Liver (tissue), 9 donors: ENCODE results near the gene KIF3C. TPM values are rescaled to one million over a fixed set of nuclear protein-coding genes. Genes with fewer than 3 reads are reported as not detected.

Source experiments
- DNase-seq: peaks from one replicate; pipeline ENCODE4 v3.0.0-alpha.2; 2017; ENCODE audit warnings: low spot score
- H3K27ac ChIP-seq, 2 donors: one replicate each; pipeline ENCODE4 v1.7.0; 2013; ENCODE audit warnings: inconsistent platforms in 2 of 2, low read length in 2 of 2, control low read depth in 1 of 2, low read depth in 1 of 2, mild to moderate bottlenecking in 1 of 2
- H3K27me3 ChIP-seq, 4 donors: one replicate each; pipeline versions ENCODE4 v1.6.1 to v1.7.0; 2013; ENCODE audit warnings: low read length in 3 of 4, inconsistent platforms in 1 of 4, mild to moderate bottlenecking in 1 of 4, moderate library complexity in 1 of 4; ENCODE audit not compliant: control insufficient read depth in 4 of 4, insufficient read depth in 4 of 4
- H3K36me3 ChIP-seq, 4 donors: one replicate each; pipeline versions ENCODE4 v1.6.1 to v1.7.0; 2013; ENCODE audit warnings: low read length in 3 of 4, mild to moderate bottlenecking in 3 of 4, low read depth in 1 of 4, moderate library complexity in 1 of 4; ENCODE audit not compliant: control insufficient read depth in 4 of 4, insufficient read depth in 3 of 4
- H3K4me1 ChIP-seq, 4 donors: one replicate each; pipeline versions ENCODE4 v1.6.1 to v1.7.0; 2013; ENCODE audit warnings: low read length in 3 of 4, mild to moderate bottlenecking in 3 of 4, moderate library complexity in 1 of 4; ENCODE audit not compliant: control insufficient read depth in 4 of 4, insufficient read depth in 4 of 4
- H3K4me3 ChIP-seq, 3 donors: one replicate each; pipeline versions ENCODE4 v1.6.1 to v1.7.0; 2013; ENCODE audit warnings: low read length in 3 of 3, control low read depth in 1 of 3, low read depth in 1 of 3, mild to moderate bottlenecking in 1 of 3
- H3K9ac ChIP-seq, 2 donors: one replicate each; pipeline ENCODE4 v1.7.0; 2013; ENCODE audit warnings: low read length in 2 of 2, mild to moderate bottlenecking in 2 of 2, moderate library complexity in 2 of 2, control low read depth in 1 of 2, low read depth in 1 of 2
- H3K9me3 ChIP-seq, 4 donors: one replicate each; pipeline versions ENCODE4 v1.6.1 to v1.7.0; 2013; ENCODE audit warnings: low read length in 3 of 4; ENCODE audit not compliant: control insufficient read depth in 4 of 4
- EGR1 ChIP-seq, 2 donors: IDR thresholded peaks; 2 replicates each; pipeline ENCODE4 v1.6.1; 2016 to 2018; ENCODE audit warnings: antibody characterized with exemption in 2 of 2, low read depth in 2 of 2
- FOXA1 ChIP-seq: IDR thresholded peaks from 2 replicates; pipeline ENCODE4 v1.6.1; 2016; ENCODE audit warnings: antibody characterized with exemption
- FOXA2 ChIP-seq: IDR thresholded peaks from 2 replicates; pipeline ENCODE4 v1.6.1; 2016; ENCODE audit warnings: antibody characterized with exemption
- GABPA ChIP-seq, 2 donors: IDR thresholded peaks in 1 of 2; conservative IDR thresholded peaks in 1 of 2; 2 replicates each; pipeline ENCODE4 v1.6.1; 2016; ENCODE audit warnings: antibody characterized with exemption in 2 of 2, mild to moderate bottlenecking in 1 of 2, moderate library complexity in 1 of 2
- HNF4A ChIP-seq, 2 donors: conservative IDR thresholded peaks; 2 replicates each; pipeline ENCODE4 v1.6.1; 2016; ENCODE audit warnings: antibody characterized with exemption in 2 of 2, mild to moderate bottlenecking in 2 of 2
- HNF4G ChIP-seq: IDR thresholded peaks from 2 replicates; pipeline ENCODE4 v1.6.1; 2016; ENCODE audit warnings: antibody characterized with exemption
- JUND ChIP-seq, 2 donors: IDR thresholded peaks; 2 replicates each; pipeline ENCODE4 v1.6.1; 2016; ENCODE audit warnings: antibody characterized with exemption in 2 of 2
- NR2F2 ChIP-seq: IDR thresholded peaks from 2 replicates; pipeline ENCODE4 v1.6.1; 2016; ENCODE audit warnings: antibody characterized with exemption
- RAD21 ChIP-seq, 2 donors: IDR thresholded peaks; 2 replicates each; pipeline ENCODE4 v1.6.1; 2016; ENCODE audit warnings: antibody characterized with exemption in 2 of 2, mild to moderate bottlenecking in 2 of 2
- RXRA ChIP-seq, 2 donors: IDR thresholded peaks; 2 replicates each; pipeline ENCODE4 v1.6.1; 2017 to 2018; ENCODE audit warnings: antibody characterized with exemption in 2 of 2, mild to moderate bottlenecking in 1 of 2
- SP1 ChIP-seq: IDR thresholded peaks from 2 replicates; pipeline ENCODE4 v1.6.1; 2018; ENCODE audit warnings: antibody characterized with exemption, mild to moderate bottlenecking
- TAF1 ChIP-seq: conservative IDR thresholded peaks from 2 replicates; pipeline ENCODE4 v1.6.1; 2016; ENCODE audit warnings: antibody characterized with exemption, mild to moderate bottlenecking
- YY1 ChIP-seq: IDR thresholded peaks from 2 replicates; pipeline ENCODE4 v1.6.1; 2016; ENCODE audit warnings: antibody characterized with exemption, mild to moderate bottlenecking
- WGBS: extraction: QIAGEN DNeasy Blood & Tissue Kit; methylation state at CpG from one replicate; pipeline ENCODE4 v1.1.7; 2013; 5-methylcytosine and 5-hydroxymethylcytosine counted together
- polyA plus RNA-seq, 2 donors: library from polyadenylated mRNA; stranded (reverse) in 1 of 2; unstranded in 1 of 2; fragments of 200-250 nt in 1 of 2; fragments of >200 nt in 1 of 2; fragmentation: Nextera tagmentation in 1 of 2; extraction: Ambion mirVana in 1 of 2; gene quantifications; one replicate each; pipeline versions ENCODE4 v1.2.1 to v1.2.3, GENCODE V29; 2013 to 2015
- total RNA-seq, 2 donors: library from RNA; depleted of rRNA; stranded (reverse); fragments of >200 nt; gene quantifications; one replicate each; pipeline ENCODE4 v1.2.3, GENCODE V29; 2014
- TF ChIP-seq, protein P1 (sequence below): IDR thresholded peaks from 2 replicates; pipeline ENCODE4 v1.6.1; 2016; ENCODE audit warnings: antibody characterized with exemption
- TF ChIP-seq, protein P2 (sequence below): fragments of 150-350 bp; IDR thresholded peaks from 2 replicates; pipeline ENCODE4 v1.5.1; 2017; ENCODE audit warnings: improper control_type of control experiment, low read depth, low read length; ENCODE audit not compliant: missing input control
- TF ChIP-seq, protein P3 (sequence below): IDR thresholded peaks from 2 replicates; pipeline ENCODE4 v1.6.1; 2016; ENCODE audit warnings: antibody characterized with exemption
- TF ChIP-seq, protein P4 (sequence below): IDR thresholded peaks from 2 replicates; pipeline ENCODE4 v1.6.1; 2016; ENCODE audit warnings: antibody characterized with exemption, mild to moderate bottlenecking
- TF ChIP-seq, protein P5 (sequence below): IDR thresholded peaks from 2 replicates; pipeline ENCODE4 v1.6.1; 2016; ENCODE audit warnings: antibody characterized with exemption
- donor health status: healthy.
- donor health status: healthy.
- donor health status: healthy.
- donor health status: healthy.
- donor health status: healthy.

KIF3C gene
- total and polyA plus RNA-seq, 4 donors, result 0.26 to 0.93 (median 0.67) TPM

DNA sequence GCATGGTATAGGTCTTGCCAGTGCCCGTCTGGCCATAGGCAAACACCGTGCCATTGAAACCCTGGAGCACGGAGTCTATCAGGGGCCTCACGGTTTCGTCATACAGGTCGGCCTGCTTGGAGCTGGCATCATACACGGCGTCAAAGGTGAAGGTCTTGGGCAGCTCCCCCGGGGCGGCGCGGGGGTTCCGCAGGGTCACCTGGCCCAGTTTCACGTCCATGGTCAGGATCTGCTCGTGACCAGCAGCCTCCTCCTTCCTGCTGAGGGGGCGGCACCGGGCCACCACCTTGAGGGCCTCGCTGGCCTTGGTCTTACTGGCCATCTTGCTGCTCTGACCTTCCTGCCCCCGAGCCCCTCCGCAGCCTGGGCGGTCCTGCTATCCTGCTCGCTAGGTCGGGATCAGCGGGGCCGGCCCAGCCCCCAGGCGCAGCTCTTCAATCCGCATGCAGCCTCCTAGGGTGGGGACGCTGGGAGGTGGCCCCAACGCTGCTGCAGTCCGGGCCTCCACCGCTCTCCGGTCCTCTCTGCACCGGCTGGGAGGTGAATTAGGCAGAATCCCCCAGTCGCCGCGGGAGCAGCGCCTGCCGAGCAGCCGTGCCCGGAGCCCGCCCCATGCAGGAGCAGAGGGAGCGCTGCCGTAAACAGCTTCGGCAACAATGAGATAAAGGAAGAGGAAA is 563 bp downstream of the KIF3C start:
- H3K27ac ChIP-seq, result no peak overlapping the region
- DNase-seq, result no peak
- H3K36me3 ChIP-seq, result no peaks in the 10 kb centered on the region
- WGBS, result 24% methylated on average over 44 of the region's 44 CpGs
- peak overlapping the region in 2 of 3 donors; percentile 64 to 76 for H3K4me3 ChIP-seq
- H3K4me1 ChIP-seq, result peaks cover 2 to 11% (median 6%) of the 10 kb centered on the region in 4 donors
- no peaks in the 10 kb centered on the region for H3K27me3 ChIP-seq
- H3K9ac ChIP-seq, result no peak overlapping the region
- TF ChIP-seq TAF1 (no peak), FOXA1 (no peak), HNF4A (conservative IDR thresholded peaks at IDR 0.05) (no peak), GABPA (IDR thresholded peaks at IDR 0.05 in 1 of 2, conservative IDR thresholded peaks at IDR 0.05 in 1 of 2) (no peak), FOXA2 (no peak), RAD21 (IDR thresholded peaks at IDR 0.05) (no peak), HNF4G (no peak), EGR1 (IDR thresholded peaks at IDR 0.05; ENCODE audit: low read depth in 2 of 2) (no peak), NR2F2 (no peak), RXRA (IDR thresholded peaks at IDR 0.05) (no peak), JUND (IDR thresholded peaks at IDR 0.05) (no peak)
- TF ChIP-seq, protein P1, sequence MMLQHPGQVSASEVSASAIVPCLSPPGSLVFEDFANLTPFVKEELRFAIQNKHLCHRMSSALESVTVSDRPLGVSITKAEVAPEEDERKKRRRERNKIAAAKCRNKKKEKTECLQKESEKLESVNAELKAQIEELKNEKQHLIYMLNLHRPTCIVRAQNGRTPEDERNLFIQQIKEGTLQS, result no peak
- TF ChIP-seq, protein P2, sequence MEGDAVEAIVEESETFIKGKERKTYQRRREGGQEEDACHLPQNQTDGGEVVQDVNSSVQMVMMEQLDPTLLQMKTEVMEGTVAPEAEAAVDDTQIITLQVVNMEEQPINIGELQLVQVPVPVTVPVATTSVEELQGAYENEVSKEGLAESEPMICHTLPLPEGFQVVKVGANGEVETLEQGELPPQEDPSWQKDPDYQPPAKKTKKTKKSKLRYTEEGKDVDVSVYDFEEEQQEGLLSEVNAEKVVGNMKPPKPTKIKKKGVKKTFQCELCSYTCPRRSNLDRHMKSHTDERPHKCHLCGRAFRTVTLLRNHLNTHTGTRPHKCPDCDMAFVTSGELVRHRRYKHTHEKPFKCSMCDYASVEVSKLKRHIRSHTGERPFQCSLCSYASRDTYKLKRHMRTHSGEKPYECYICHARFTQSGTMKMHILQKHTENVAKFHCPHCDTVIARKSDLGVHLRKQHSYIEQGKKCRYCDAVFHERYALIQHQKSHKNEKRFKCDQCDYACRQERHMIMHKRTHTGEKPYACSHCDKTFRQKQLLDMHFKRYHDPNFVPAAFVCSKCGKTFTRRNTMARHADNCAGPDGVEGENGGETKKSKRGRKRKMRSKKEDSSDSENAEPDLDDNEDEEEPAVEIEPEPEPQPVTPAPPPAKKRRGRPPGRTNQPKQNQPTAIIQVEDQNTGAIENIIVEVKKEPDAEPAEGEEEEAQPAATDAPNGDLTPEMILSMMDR, result no peak
- no peaks in the 10 kb centered on the region for H3K9me3 ChIP-seq

DNA sequence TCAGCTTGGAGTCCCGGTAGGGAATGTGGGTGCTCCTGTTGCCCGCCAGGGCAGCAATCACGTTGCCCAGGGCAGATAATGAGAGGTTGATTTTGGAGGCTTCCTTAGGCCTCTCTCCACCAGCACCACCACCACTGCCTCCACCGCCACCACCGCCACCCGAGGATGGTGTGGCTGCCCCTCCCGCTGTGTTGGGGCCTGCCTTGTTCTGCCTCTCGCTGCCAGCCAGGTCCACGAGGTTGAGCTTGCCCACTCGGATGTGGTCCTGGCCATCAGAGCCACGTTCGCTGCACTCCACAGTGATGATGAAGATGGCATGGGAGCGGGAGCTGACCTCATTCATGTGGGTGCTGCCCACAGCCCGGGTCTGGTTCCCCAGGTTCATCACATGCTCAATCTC is 1.3 kb downstream of the KIF3C start:
- 97% methylated on average over 14 of the region's 14 CpGs for WGBS
- Histone ChIP-seq H3K36me3 (no peaks in the 10 kb centered on the region), H3K27ac (no peak overlapping the region), H3K27me3 (no peaks in the 10 kb centered on the region), H3K4me3 (no peak overlapping the region), H3K4me1 (peaks cover 2 to 11% (median 6%) of the 10 kb centered on the region in 4 donors), H3K9ac (no peak overlapping the region), H3K9me3 (no peaks in the 10 kb centered on the region)
- TF ChIP-seq, protein P3, sequence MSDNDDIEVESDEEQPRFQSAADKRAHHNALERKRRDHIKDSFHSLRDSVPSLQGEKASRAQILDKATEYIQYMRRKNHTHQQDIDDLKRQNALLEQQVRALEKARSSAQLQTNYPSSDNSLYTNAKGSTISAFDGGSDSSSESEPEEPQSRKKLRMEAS, result no peak
- TF ChIP-seq, protein P4, sequence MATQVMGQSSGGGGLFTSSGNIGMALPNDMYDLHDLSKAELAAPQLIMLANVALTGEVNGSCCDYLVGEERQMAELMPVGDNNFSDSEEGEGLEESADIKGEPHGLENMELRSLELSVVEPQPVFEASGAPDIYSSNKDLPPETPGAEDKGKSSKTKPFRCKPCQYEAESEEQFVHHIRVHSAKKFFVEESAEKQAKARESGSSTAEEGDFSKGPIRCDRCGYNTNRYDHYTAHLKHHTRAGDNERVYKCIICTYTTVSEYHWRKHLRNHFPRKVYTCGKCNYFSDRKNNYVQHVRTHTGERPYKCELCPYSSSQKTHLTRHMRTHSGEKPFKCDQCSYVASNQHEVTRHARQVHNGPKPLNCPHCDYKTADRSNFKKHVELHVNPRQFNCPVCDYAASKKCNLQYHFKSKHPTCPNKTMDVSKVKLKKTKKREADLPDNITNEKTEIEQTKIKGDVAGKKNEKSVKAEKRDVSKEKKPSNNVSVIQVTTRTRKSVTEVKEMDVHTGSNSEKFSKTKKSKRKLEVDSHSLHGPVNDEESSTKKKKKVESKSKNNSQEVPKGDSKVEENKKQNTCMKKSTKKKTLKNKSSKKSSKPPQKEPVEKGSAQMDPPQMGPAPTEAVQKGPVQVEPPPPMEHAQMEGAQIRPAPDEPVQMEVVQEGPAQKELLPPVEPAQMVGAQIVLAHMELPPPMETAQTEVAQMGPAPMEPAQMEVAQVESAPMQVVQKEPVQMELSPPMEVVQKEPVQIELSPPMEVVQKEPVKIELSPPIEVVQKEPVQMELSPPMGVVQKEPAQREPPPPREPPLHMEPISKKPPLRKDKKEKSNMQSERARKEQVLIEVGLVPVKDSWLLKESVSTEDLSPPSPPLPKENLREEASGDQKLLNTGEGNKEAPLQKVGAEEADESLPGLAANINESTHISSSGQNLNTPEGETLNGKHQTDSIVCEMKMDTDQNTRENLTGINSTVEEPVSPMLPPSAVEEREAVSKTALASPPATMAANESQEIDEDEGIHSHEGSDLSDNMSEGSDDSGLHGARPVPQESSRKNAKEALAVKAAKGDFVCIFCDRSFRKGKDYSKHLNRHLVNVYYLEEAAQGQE, result no peak
- TF ChIP-seq FOXA1, result no peak
- TF ChIP-seq RXRA (IDR thresholded peaks at IDR 0.05), result no peak
- no peak for TF ChIP-seq TAF1
- no peak for TF ChIP-seq YY1
- no peak for TF ChIP-seq NR2F2
- TF ChIP-seq, protein P1, result no peak
- TF ChIP-seq, protein P5, sequence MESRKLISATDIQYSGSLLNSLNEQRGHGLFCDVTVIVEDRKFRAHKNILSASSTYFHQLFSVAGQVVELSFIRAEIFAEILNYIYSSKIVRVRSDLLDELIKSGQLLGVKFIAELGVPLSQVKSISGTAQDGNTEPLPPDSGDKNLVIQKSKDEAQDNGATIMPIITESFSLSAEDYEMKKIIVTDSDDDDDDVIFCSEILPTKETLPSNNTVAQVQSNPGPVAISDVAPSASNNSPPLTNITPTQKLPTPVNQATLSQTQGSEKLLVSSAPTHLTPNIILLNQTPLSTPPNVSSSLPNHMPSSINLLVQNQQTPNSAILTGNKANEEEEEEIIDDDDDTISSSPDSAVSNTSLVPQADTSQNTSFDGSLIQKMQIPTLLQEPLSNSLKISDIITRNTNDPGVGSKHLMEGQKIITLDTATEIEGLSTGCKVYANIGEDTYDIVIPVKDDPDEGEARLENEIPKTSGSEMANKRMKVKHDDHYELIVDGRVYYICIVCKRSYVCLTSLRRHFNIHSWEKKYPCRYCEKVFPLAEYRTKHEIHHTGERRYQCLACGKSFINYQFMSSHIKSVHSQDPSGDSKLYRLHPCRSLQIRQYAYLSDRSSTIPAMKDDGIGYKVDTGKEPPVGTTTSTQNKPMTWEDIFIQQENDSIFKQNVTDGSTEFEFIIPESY, result no peak
- no peak for TF ChIP-seq SP1
- TF ChIP-seq RAD21 (IDR thresholded peaks at IDR 0.05), result no peak
- TF ChIP-seq EGR1 (IDR thresholded peaks at IDR 0.05; ENCODE audit: low read depth in 2 of 2), result no peak
- no peak for DNase-seq
